Measurements from ENCODE around the gene CACNB4.
"Not testable (repeated sequence)": the region's sequence is repeated elsewhere in the genome, so short reads cannot be mapped to it uniquely, and the experiment has no call there.

Gene CACNB4

DNA sequence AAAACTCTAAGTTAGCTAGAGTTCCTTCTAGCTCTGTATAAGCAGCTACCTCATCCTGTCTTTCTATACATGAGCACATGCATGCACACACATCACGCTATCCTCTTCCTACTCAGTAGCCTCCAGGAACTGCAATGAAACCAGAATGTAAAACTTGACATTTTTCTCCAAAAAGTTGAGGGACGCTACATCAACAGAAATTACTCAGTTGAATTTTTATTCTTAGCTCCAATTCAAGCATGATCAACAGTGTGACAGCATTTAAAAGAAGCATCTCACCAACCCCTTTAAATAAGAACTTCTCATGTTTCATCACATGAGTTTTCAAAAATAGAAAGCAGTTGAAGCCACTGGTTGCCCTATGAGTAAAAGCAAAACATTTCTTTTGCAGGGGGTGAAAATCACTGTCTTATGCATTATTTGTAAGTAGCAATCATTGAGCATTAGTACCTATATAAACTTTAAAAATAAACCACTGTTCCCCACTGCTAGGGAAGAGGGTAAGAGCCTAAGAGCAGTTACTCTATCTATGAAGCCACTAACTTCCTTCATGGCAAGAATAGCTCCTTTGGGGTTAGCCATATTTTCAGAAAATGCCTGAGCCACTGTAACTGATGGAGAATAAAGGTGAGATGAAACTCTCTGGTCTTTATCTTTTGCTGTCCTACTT is 192.7 kb downstream of the CACNB4 start:
- DNase-seq (ENCODE audit: low spot score) = no peak

DNA sequence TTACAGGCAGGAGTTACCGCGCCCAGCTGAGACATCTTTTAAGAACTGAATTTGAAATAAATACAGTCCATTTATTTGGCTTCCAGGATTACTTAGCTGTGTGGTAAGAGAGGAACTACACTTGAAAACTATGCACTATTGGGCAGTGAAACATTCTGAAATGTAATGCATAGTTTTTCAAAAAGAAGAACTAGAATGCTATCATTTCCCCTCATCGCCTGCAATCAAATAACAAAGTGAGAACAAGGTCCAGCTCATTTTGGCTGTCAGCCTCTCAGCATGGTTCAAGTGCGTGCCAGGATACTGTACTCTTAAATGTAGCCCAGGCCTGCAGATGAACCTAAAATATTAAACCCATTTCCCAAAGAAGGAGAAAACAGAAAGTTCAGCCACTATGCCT is 194.0 kb downstream of the CACNB4 start:
- no peak for DNase-seq (ENCODE audit: low spot score)

DNA sequence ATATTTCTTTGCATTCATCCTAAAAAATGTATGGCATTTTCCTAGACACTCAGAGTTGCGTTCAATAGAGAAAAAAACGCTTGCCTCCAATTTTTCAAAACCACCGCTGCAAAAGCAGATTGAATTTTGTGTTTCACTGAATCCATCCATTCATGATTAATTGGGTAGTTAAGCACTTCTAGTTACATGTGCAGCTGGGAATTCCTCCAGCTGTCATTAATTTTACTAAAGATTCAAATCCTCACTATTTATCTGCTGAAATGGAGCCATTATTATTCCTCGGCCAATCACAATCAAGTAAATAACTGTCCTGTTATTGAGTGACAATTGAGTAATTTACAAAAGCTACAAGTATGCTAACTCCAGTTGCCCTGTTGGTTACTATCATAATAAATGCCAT is 194.8 kb downstream of the CACNB4 start:
- DNase-seq (ENCODE audit: low spot score) = no peak

DNA sequence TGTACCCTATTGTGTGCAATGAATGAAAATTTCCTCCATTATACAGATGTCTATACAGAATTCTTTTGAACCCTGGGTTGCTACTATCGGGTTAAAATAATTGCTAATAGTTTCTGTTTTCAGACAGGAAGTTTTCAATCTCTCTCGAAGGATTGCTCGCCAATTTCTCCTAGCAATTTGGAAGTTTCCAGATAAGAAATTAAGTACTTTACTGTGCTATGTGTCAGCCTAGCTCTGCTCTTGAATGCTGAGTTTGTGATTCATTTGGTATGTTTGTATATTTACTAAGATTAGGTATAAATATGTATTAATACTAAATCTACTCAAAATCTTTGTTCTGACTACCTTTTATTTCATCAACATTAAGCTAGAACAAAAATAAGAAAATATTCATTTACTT is 196.0 kb downstream of the CACNB4 start:
- DNase-seq (ENCODE audit: low spot score) = no peak

DNA sequence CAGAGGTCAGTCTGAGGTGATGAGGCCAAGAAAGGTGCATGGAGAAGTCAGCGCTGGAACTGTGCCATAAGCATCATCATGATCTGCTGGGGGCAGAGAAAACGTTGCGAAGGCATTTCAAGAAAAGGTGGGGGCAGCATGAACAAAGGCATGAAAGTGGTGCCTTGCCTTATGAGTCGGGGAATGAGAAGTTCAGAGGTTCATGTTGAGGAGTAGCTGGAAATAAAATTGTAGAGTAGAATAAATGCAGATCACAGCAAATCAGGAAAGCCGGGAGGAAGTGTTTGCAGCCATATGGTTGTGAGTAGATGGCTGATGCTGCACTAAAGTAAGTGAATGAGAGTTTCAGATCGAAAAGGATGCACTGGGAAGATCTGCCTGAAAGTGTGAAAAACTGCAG is 198.5 kb downstream of the CACNB4 start:
- DNase-seq (ENCODE audit: low spot score) = no peak

DNA sequence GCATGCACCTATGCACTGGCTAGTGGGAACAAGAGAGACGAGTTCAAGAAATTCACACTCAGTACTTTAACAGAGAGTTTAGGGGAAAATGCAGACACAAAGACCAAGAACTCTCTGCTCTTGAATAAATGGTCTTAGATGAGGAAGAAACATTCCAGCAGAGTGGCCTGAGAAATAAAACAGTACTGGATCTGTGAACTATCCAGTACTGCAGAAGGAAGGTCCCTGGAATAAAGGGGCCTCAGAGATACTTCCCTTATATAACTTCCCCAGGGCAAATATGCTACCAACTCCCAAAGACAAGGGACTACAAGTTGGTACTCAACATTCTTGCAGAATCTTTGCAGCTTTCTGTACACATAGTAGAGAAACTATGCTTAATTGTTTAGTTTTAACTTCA is 199.7 kb downstream of the CACNB4 start:
- no peak for DNase-seq (ENCODE audit: low spot score)

DNA sequence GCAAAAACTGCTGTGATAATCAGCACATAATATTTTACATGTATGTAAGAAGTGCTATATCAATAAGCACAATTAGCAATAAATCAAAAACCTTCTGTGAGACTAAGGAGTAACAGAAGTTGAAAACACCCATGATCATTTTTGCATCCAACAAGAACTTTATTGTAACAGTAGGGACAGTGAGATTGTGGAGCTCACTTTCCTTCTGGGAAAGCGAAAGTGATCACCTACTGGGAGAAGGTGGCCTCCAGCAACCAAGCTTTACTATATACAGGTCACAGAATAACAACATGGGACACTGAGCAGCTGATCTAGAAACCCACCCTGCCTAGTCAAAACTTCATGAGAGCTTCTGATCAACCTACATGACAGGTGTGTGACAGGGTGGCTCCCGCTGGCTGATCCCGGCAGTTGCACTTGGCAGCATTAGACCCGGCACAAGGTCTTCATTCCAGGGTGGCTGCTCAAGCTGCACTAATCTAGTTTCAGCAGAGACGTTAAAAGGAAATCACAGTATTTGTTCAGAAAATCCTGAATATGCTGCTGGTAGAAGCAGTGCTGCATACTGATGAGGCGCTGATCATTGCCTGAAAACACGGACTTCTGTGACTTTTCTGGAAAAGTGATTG is 207.2 kb downstream of the CACNB4 start:
- DNase-seq (ENCODE audit: low spot score) = no peak

DNA sequence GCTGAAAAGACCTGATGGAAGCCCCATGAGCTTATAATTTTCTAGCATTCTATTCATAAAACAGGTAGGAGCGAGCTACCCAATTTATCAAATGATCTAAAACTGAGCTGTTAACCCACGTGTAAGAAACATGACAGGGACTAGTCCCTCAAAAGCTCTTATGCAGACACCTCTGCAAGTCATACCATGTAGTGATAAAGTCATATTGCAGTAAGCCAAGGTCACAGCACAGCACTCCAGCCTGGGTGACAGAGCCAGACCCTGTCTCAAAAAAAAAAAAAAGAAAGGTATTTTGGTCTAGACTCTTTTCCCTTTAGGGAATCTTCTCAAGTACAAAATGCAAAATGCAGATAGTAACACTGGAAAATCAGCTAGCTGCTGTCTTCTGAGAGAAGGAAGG is 211.7 kb downstream of the CACNB4 start:
- DNase-seq (ENCODE audit: low spot score) = no peak

DNA sequence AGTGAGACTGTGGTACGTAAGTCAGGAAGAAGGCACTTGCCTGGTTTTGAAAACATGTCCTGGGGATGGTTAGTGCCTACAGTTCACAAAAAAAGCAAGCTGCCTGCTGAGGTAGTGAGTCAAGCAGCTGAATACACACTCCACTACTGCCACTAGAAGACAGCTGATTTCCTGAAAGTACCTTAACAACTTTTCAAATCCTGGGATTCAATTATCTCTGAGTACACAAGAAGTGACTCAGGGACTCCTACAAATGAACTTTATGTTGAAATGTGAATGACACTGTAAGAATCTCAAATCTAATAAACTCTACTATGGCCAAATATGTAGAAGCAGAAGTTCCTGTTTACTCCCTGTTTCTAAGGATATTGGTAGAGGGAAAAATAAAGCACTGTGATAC is 212.6 kb downstream of the CACNB4 start:
- DNase-seq (ENCODE audit: low spot score) = no peak

DNA sequence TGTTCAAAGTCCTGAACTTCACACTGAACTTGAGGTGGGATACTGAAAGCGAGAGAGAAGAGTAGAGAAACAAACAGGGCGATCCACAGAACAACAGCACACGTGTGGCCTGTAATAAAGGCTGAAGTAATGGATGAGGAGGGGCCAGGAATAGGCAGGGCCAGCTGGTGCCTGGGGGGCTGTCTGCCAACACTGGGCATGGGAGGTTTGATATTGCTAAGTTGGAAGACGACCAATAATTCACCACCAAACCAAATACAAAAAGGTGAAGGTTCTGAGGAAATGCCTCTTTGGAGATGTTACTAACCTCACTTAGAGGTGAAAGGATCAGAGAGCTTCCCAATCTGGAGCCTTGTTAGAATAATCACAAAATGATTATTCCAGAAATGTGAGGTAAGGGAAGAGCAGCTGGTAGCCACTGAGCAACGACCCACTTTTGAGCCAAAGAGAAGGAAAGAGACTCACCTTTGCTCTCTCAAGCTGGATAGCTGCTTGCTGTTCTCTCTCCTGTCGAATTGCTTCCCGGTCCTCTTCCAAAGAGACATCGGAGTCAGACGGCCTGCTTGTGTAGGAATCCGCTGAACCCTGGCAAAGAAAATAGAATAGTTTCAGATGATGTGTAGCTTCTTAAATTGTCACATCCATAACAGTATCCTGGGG is 215.9 kb downstream of the CACNB4 start:
- DNase-seq (ENCODE audit: low spot score) = no peak

DNA sequence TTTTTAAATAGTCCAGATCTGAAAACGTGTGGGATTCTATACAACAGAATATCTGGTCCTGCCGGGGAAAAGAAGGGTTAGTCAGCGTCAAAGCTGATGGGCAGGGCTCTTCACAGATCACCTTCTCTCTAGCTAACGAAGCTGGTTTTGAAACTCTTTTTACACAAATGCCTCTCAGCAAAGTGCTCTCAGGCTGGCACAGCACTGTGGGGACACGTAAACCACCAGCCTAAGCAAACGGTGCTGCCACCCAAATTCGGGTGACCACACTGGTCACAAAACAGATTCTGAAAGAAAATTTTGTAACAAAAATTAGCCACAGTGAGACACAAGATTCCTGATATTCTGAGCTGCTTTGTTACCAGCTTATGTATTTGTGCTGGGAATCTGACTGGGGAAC is 217.5 kb downstream of the CACNB4 start:
- DNase-seq (ENCODE audit: low spot score) = no peak

DNA sequence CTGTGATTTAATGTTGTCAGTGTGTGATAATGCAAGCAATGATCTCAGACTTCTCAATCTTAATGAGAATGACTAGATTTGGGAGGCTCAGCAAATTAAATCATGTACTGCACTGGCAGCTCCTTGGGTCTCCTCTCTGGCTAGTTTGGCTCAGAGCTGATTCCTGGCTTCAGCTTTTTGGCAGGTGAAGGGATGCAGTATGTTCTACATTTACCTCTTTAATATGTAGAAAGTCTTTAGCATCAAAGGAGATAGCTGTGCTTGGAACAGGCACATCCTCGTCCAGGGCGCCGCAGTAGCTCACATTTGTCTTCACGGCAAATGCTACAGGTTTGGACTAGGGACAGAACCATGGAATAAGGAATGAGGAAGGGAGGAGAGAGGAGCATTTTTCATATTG is 218.3 kb downstream of the CACNB4 start:
- DNase-seq (ENCODE audit: low spot score) = no peak

DNA sequence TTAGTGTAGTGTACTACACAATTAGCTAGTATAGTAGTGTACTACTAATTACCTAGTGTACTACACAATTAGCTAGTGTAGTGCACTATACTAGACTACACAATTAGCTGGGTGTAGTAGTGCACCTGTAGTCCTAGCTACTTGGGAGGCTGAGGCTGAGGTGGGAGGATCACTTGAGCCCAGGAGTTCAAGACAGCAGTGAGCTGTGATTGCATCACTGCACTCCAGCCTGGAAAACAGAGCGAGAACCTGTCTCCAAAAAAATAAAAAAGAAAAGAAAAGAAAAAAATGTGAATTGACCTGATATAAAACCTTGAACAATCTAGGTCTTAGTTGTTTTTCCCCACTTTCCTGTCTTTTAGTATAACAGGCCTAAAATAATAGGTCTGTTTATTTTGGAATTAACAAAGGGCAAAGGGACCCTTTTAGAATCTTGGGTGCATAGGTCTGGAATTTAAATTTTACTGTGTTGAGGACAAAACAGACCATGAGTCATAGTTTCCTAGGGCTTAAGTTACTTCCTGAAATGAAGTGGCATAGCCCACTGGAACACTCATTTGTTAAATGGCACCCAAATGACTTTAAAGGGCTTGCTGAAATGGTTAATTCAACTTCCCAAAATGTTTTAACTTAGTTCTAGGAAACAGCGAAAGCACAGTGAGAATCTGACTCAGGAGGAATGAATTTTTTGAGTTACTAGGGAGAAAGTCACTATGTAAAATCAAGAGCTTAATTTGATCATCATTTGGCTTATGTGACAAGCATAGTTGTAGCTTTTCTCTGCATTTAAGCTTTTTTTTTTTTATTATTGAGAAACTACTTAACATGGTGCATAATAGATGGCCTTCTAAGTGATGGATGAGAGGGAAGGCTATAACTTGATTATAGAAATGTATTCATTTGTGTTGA is 219.9 kb downstream of the CACNB4 start:
- no peak for DNase-seq (ENCODE audit: low spot score)

DNA sequence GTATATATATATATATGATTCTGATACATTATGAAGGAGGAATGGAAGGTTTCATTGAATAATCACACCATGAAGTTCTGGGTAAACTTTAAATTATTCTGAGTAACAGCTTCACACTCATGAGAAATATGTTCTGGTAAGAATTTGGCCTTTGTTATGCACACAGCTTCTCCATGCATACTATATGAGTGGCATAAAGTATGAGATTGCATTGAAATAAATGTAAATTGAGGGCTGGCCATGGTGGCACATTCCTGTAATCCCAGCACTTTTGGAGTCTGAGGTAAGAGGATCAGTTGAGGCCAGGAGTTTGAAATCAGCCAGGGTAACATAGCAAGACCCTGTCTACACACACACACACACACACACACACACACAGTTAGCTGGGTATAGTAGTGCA is 220.6 kb downstream of the CACNB4 start:
- DNase-seq (ENCODE audit: low spot score) = no peak

DNA sequence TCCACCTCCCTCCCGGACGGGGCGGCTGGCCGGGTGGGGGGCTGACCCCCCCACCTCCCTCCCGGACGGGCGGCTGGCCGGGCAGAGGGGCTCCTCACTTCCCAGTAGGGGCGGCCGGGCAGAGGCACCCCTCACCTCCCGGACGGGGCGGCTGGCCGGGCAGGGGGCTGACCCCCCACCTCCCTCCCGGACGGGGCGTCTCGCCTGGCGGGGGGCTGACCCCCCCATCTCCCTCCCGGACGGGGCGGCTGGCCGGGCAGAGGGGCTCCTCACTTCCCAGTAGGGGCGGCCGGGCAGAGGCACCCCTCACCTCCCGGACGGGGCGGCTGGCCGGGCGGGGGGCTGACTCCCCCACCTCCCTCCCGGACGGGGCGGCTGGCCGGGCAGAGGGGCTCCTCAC is 223.2 kb downstream of the CACNB4 start:
- not testable (repeated sequence) for DNase-seq (ENCODE audit: low spot score)

DNA sequence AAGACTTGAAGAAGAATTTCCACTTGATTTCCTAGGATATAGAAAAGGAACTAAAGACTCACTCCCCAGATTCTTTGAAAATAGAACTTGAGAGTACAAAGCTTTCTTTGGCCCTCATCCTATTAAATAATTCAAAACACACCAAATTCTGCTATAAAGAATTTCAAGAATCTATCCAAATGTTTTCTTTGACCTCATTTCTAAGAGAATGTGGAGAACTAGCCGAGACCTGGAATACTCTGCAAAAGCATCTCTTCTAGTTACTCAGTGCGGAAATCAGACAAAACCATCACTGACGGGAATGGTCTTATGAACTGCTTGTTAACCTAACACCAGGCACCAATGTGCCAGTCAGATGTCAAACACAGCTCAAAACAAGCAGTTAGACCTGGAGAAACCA is 226.4 kb downstream of the CACNB4 start:
- DNase-seq (ENCODE audit: low spot score) = no peak

DNA sequence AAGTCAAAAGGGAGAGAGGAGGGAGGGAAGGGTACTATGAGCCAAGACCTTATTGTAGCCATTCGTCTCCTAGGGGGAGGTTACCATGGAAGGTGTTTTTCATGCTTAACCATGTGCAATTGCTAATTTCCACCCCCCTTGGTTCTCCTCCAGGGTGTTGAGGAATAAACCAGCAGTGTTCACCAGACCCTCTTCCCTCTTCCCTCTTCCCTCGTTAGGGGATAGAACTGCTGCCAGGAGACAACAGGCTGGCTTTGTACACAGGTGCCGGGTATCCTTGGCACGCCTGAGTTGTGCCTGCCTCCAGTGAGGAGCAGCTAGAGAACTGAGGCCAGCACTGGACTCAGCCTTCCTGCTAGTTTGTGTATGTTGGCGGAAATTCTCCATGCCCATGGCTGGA is 229.6 kb downstream of the CACNB4 start:
- DNase-seq (ENCODE audit: low spot score) = peak; percentile 42

DNA sequence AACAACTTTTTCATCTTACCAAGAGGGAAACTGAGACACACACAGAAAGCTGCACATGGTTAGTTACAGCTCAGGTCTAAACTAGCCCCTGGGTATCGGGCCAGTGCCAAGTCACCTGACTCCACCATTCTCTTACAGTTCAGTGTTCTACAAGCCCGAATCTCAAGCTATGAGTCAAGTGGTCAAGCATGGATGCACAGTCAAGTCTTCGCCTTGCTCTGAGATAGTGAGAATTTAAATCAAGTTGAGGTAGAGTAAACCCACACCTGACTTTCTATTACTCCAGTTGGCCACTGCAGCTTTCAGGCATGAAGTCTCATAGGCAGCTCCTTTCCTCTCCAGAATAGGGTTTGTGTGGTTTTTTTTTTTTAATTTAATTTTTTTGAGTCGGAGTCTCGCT is 236.1 kb downstream of the CACNB4 start:
- DNase-seq (ENCODE audit: low spot score) = no peak

DNA sequence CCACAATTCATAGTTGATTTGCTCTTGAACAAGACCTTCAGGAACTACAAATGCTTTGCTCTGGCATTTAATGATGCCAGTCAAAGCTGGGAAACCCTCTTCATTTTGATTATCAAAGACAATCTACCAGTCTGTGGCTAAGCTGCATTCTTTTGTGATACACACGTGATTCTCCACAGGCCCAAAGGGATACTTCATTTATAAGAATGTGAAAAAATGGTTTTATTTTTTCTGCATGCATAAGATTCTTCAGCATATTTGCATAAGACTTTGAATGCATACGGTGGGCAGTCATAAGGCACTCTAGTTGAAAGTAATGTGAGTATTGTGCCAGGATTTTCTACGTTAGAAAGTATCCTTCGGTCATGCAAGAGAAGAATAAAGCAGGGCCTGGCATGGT is 237.7 kb downstream of the CACNB4 start:
- no peak for DNase-seq (ENCODE audit: low spot score)

DNA sequence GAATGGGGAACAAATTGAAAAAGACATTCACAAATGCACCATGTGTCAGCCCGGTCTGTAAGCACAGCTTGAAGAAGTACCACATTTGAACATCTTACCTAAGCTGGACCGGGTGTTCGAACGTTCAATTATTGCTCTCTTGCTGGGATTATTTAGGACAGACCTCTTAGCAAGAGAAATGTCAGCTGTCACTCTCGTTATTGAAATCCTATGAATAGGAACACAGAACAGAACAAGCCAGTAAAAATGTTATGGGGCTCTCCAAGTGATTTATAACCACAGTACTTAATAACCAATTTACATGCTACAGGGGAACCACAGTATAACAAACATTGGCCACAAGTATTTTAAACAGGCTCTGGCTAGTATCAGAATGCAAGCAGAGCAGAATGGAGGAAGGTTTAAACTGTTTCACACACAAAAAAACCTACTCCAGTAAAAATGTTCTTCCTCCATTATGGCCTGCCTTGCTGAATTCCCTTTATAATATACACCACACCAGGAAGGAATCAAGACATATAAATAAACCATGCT is 238.2 kb downstream of the CACNB4 start:
- DNase-seq (ENCODE audit: low spot score) = no peak

DNA sequence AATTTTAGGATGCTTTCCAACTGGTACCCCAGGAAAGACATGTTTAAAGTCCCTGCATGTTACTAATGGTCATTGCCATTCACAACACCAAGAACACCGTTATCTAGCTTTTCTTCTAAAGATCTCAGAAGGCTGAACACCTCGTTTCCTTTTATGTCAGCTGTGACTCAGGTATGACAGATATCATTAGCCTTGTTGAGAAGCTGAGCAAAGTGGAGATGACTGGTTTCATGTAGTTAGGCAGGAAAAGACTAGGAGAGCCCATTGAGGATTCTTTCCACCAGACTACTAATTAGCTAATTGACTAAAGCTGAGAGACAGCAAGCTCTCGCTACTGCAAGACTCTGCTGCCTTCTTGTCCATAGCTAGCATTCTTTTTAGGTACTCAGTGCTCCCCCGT is 238.6 kb downstream of the CACNB4 start:
- DNase-seq (ENCODE audit: low spot score) = no peak

DNA sequence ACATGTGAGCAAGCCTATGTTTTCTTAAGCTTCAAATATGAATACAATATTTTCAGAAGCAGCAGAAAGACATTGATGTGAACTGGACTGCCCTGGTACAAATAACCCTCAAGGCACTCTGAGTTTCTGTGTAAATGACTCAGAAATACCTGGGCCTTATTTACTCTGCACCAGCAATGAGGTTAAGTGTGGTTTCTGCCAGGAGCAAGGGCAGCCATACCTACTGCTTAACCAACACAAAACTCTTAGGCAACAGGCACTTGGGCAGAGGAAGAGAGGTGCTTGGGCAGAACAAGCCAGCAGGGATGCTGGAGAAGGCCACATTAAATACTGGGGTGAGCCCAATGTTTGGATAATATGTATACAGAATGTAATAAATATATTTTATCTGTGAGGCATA is 241.2 kb downstream of the CACNB4 start:
- DNase-seq (ENCODE audit: low spot score) = no peak
